ENCODE results near the gene SLC15A3. TPM values are rescaled to one million over a fixed set of nuclear protein-coding genes. Genes with fewer than 3 reads are reported as not detected.

Gene SLC15A3
- total RNA-seq, 1 donor from 2014 or later: 6.2 TPM

GRCh38 chr11:60915248-60915914, 36.6 kb downstream of the SLC15A3 start:
- H3K4me3 Mint-ChIP-seq (ENCODE audit: low read depth): peak overlapping the region; percentile 88
- TF ChIP-seq, protein P1, sequence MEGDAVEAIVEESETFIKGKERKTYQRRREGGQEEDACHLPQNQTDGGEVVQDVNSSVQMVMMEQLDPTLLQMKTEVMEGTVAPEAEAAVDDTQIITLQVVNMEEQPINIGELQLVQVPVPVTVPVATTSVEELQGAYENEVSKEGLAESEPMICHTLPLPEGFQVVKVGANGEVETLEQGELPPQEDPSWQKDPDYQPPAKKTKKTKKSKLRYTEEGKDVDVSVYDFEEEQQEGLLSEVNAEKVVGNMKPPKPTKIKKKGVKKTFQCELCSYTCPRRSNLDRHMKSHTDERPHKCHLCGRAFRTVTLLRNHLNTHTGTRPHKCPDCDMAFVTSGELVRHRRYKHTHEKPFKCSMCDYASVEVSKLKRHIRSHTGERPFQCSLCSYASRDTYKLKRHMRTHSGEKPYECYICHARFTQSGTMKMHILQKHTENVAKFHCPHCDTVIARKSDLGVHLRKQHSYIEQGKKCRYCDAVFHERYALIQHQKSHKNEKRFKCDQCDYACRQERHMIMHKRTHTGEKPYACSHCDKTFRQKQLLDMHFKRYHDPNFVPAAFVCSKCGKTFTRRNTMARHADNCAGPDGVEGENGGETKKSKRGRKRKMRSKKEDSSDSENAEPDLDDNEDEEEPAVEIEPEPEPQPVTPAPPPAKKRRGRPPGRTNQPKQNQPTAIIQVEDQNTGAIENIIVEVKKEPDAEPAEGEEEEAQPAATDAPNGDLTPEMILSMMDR (IDR thresholded peaks at IDR 0.05; ENCODE audit: unreplicated experiment): peak; percentile 40
- H3K9me3 Mint-ChIP-seq (ENCODE audit: low read depth): no peaks in the 10 kb centered on the region
- peaks cover 21% of the 10 kb centered on the region for H3K4me1 Mint-ChIP-seq (ENCODE audit: low read depth)
- peaks cover 6% of the 10 kb centered on the region for H3K27me3 Mint-ChIP-seq
- H3K36me3 Mint-ChIP-seq (ENCODE audit: insufficient read depth): peaks cover 1% of the 10 kb centered on the region
- DNase-seq (ENCODE audit: low spot score, unreplicated experiment): no peak
- H3K27ac Mint-ChIP-seq: peak overlapping the region; percentile 93

DNA sequence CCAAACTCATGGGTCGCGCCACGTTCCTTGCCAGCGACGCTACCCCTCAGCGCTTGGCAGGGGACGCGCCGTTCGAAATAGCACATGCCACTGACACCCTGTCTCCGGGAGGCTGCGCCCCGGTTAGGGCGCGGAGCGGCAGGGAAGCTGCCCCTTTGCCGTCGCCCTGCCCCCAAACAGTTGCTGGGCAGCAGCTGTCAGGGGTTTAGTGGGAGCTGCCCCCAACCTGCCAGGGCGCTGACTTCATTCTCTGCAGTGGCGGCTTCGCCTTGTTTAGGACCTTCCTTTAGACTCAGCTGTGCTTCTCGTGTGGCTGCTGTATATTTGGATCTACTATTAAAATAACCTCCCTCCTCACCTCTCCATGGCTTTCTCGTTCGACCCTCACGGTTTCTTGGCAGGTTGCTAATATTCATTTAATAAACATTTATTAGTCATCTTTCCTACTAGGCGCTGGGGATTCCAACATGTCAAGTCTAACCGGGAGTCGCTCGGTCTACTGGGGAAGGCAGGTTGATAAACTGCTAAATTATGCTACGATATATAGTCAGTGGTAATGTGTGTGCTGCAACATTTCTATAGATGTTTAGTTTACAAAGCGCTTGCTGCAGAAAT, 37.2 kb downstream of the SLC15A3 start:
- H3K4me3 Mint-ChIP-seq (ENCODE audit: low read depth): peak overlapping the region; percentile 88
- no peaks in the 10 kb centered on the region for H3K36me3 Mint-ChIP-seq (ENCODE audit: insufficient read depth)
- TF ChIP-seq, protein P1 (IDR thresholded peaks at IDR 0.05; ENCODE audit: unreplicated experiment): no peak
- no peaks in the 10 kb centered on the region for H3K9me3 Mint-ChIP-seq (ENCODE audit: low read depth)
- H3K27ac Mint-ChIP-seq: peak overlapping the region; percentile 93
- peaks cover 21% of the 10 kb centered on the region for H3K4me1 Mint-ChIP-seq (ENCODE audit: low read depth)
- H3K27me3 Mint-ChIP-seq: peaks cover 6% of the 10 kb centered on the region
- DNase-seq (ENCODE audit: low spot score, unreplicated experiment): no peak

GRCh38 chr11:60913793-60914632, 38.0 kb downstream of the SLC15A3 start, which contains the start of gene TMEM109:
TMEM109 (plus strand) TSS chr11:60914158; CDS start chr11:60919694, 5,536 bp downstream.
- Mint-ChIP-seq H3K9me3 (ENCODE audit: low read depth) (no peaks in the 10 kb centered on the region), H3K4me1 (ENCODE audit: low read depth) (peaks cover 21% of the 10 kb centered on the region), H3K36me3 (ENCODE audit: insufficient read depth) (no peaks in the 10 kb centered on the region), H3K27me3 (peaks cover 14% of the 10 kb centered on the region), H3K27ac (peak within 1 kb of the TSS; percentile 96), H3K4me3 (ENCODE audit: low read depth) (peak within 1 kb of the TSS; percentile 88)
- peak; percentile 72 for DNase-seq (ENCODE audit: low spot score, unreplicated experiment)
- TF ChIP-seq, protein P1 (IDR thresholded peaks at IDR 0.05; ENCODE audit: unreplicated experiment): no peak

- Mint-ChIP-seq H3K27me3 (peaks cover 24% of the 10 kb centered on the region), H3K4me3 (ENCODE audit: low read depth) (peak overlapping the region; percentile 88), H3K27ac (peak overlapping the region; percentile 96), H3K36me3 (ENCODE audit: insufficient read depth) (no peaks in the 10 kb centered on the region), H3K4me1 (ENCODE audit: low read depth) (peaks cover 21% of the 10 kb centered on the region), H3K9me3 (ENCODE audit: low read depth) (no peaks in the 10 kb centered on the region)
- TF ChIP-seq, protein P1 (IDR thresholded peaks at IDR 0.05; ENCODE audit: unreplicated experiment): no peak
- DNase-seq (ENCODE audit: low spot score, unreplicated experiment): no peak
These were observed 39.0 kb downstream of the SLC15A3 start for GRCh38 chr11:60912851-60913528.
